HCT116 (cell line): ENCODE measurements around the gene KIF12.

ENCODE experiments used
- ATF3 ChIP-seq: IDR thresholded peaks from 2 replicates; pipeline ENCODE4 v1.6.1; 2012
- CBX3 ChIP-seq: IDR thresholded peaks from 2 replicates; pipeline ENCODE4 v1.6.1; 2012; ENCODE audit warnings: low read depth
- CEBPB ChIP-seq: IDR thresholded peaks from 2 replicates; pipeline ENCODE4 v1.6.1; 2012; ENCODE audit warnings: low read depth
- CTCF ChIP-seq, 3 experiments: fragments of 200-600 bp in 1 of 3; sonication (generic) in 1 of 3; IDR thresholded peaks in 2 of 3; conservative IDR thresholded peaks in 1 of 3; 2 replicates each; pipeline ENCODE4 v1.5.1; 2012 to 2017; ENCODE audit warnings: low read depth in 2 of 3, low read length in 2 of 3, antibody characterized with exemption in 1 of 3, borderline replicate concordance in 1 of 3, control low read depth in 1 of 3, mild to moderate bottlenecking in 1 of 3, mixed read lengths in 1 of 3, mixed run types in 1 of 3, moderate library complexity in 1 of 3; ENCODE audit not compliant: insufficient read depth in 1 of 3
- EZH2 ChIP-seq: fragments of 200-600 bp; sonication (generic); IDR thresholded peaks from 2 replicates; pipeline ENCODE4 v1.6.1; 2017; ENCODE audit warnings: antibody characterized with exemption, mixed run types
- EZH2phosphoT487 ChIP-seq: fragments of 200-600 bp; IDR thresholded peaks from 2 replicates; pipeline ENCODE4 v1.6.1; 2018; ENCODE audit warnings: antibody characterized with exemption, borderline replicate concordance
- FOSL1 ChIP-seq: IDR thresholded peaks from 2 replicates; pipeline ENCODE4 v1.6.1; 2012; ENCODE audit warnings: low read depth
- MAX ChIP-seq: IDR thresholded peaks from 2 replicates; pipeline ENCODE4 v1.6.1; 2012
- POLR2A ChIP-seq: IDR thresholded peaks from 2 replicates; pipeline ENCODE4 v1.7.0; 2011; ENCODE audit warnings: borderline replicate concordance; ENCODE audit not compliant: insufficient read depth, insufficient read length; ENCODE audit errors: extremely low read depth
- REST ChIP-seq: IDR thresholded peaks from 2 replicates; pipeline ENCODE4 v1.6.1; 2012; ENCODE audit warnings: low read depth
- SIN3A ChIP-seq: IDR thresholded peaks from 2 replicates; pipeline ENCODE4 v1.6.1; 2012; ENCODE audit warnings: low read depth
- SP1 ChIP-seq: IDR thresholded peaks from 2 replicates; pipeline ENCODE4 v1.6.1; 2012; ENCODE audit warnings: low read depth
- YY1 ChIP-seq: IDR thresholded peaks from 2 replicates; pipeline ENCODE4 v1.6.1; 2011; ENCODE audit warnings: low read length, low read depth, moderate library complexity, mild to moderate bottlenecking; ENCODE audit not compliant: insufficient replicate concordance; ENCODE audit errors: extremely low read depth
- ZFX ChIP-seq: fragments of 450-650 bp; IDR thresholded peaks from 2 replicates; pipeline ENCODE4 v1.6.1; 2017

- TF ChIP-seq CTCF (IDR thresholded peaks at IDR 0.05 in 2 of 3, conservative IDR thresholded peaks at IDR 0.05 in 1 of 3; ENCODE audit: borderline replicate concordance in 1 of 3, insufficient read depth in 1 of 3, low read depth in 2 of 3, low read length in 2 of 3), result no peak
- no peak for TF ChIP-seq EZH2
- no peak for TF ChIP-seq REST
- TF ChIP-seq YY1, result no peak
- no peak for TF ChIP-seq POLR2A
- TF ChIP-seq ATF3, result no peak
- no peak for TF ChIP-seq FOSL1
- no peak for TF ChIP-seq SP1
- no peak for TF ChIP-seq MAX
- no peak for TF ChIP-seq SIN3A
- no peak for TF ChIP-seq EZH2phosphoT487
- no peak for TF ChIP-seq CEBPB
- no peak for TF ChIP-seq ZFX
- TF ChIP-seq CBX3, result no peak
These were observed 50.3 kb downstream of the KIF12 start for GRCh38 chr9:114048533-114049415.
